GM12878 (cell line): ENCODE data around the gene UBA7. TPM values are rescaled to one million over a fixed set of nuclear protein-coding genes. Genes with fewer than 3 reads are reported as not detected.

Experiments
- ATAC-seq: fragments of 200-7000 bp; cut with Tn5 transposase; 3 replicates; pipeline ENCODE4 v1.9.1; 2020; ENCODE audit warnings: mild to moderate bottlenecking, moderate library complexity
- BruUV-seq: library from RNA; stranded (reverse); fragments of 400-500 nt; replicated peaks from 2 replicates; lab custom pipeline; 2021; lab: Mats Ljungman, UMichigan
- CTCF ChIA-PET: fragments of 300-600 bp; sonication (Branson Sonifier 250); formaldehyde crosslinking; extraction: SDS; loops from one replicate; lab custom pipeline; 2021; ENCODE audit warnings: inconsistent platforms; lab: Yijun Ruan, JAX
- POLR2A ChIA-PET: fragments of 350-600 bp; formaldehyde crosslinking; extraction: SDS; loops from one replicate; lab custom pipeline; 2021; ENCODE audit warnings: inconsistent platforms; lab: Charles Lee
- RAD21 ChIA-PET: fragments of 300-600 bp; sonication (Branson Sonifier 250); formaldehyde crosslinking; loops from one replicate; lab custom pipeline; 2023; ENCODE audit warnings: antibody characterized with exemption; ENCODE audit not compliant: unreplicated experiment; lab: Charles Lee
- SMC1A ChIA-PET: fragments of 300-600 bp; sonication (Branson Sonifier 250); formaldehyde crosslinking; loops from one replicate; lab custom pipeline; 2023; ENCODE audit not compliant: unreplicated experiment, uncharacterized antibody; lab: Charles Lee
- DNase-seq: peaks from one replicate; pipeline ENCODE4 v3.0.0-alpha.2; 2011; ENCODE audit warnings: low read depth, low spot score
- FAIRE-seq: peaks from 3 replicates; lab custom pipeline; 2011; peaks lifted over from hg19 to GRCh38; lab: Jason Lieb, UNC
- H2AFZ ChIP-seq: 2 replicates; pipeline ENCODE4 v1.6.0; 2011; ENCODE audit warnings: low read depth, low read length, control low read depth; ENCODE audit not compliant: control insufficient read depth
- H3K27ac ChIP-seq: 2 replicates; pipeline ENCODE4 v1.5.1; 2011; ENCODE audit warnings: control low read depth; ENCODE audit not compliant: control insufficient read depth, insufficient read depth
- H3K27me3 ChIP-seq, 2 experiments: replicated peaks in 1 of 2; 2 replicates each; pipeline versions ENCODE4 v1.6.0 to v1.6.1; 2011; ENCODE audit warnings: low read length in 1 of 2; ENCODE audit not compliant: control insufficient read depth in 2 of 2, insufficient read depth in 2 of 2
- H3K36me3 ChIP-seq, 2 experiments: 2 replicates each; pipeline ENCODE4 v1.5.1; 2011; ENCODE audit warnings: low read length in 1 of 2; ENCODE audit not compliant: control insufficient read depth in 2 of 2, insufficient read depth in 2 of 2
- H3K4me1 ChIP-seq: 2 replicates; pipeline ENCODE4 v1.6.1; 2011; ENCODE audit warnings: mild to moderate bottlenecking, low read length, moderate library complexity, mixed read lengths; ENCODE audit not compliant: control insufficient read depth, insufficient read depth
- H3K4me2 ChIP-seq: 2 replicates; pipeline ENCODE4 v1.6.0; 2011; ENCODE audit warnings: control low read depth; ENCODE audit not compliant: control insufficient read depth, insufficient read depth
- H3K4me3 ChIP-seq: fragments of 200-600 bp; sonication (generic); 2 replicates; pipeline ENCODE4 v1.5.1; 2016
- H3K79me2 ChIP-seq: 2 replicates; pipeline ENCODE4 v1.6.0; 2011; ENCODE audit warnings: low read length; ENCODE audit not compliant: control insufficient read depth, insufficient read depth
- H3K9ac ChIP-seq: 2 replicates; pipeline ENCODE4 v1.8.0; 2011; ENCODE audit warnings: low read length, control low read depth, mixed read lengths; ENCODE audit not compliant: control insufficient read depth, insufficient read depth
- H3K9me3 ChIP-seq: replicated peaks from 3 replicates; pipeline ENCODE4 v1.5.1; 2011; ENCODE audit warnings: mild to moderate bottlenecking, low read length; ENCODE audit not compliant: control insufficient read depth, insufficient read depth
- H4K20me1 ChIP-seq: 2 replicates; pipeline ENCODE4 v1.6.0; 2011; ENCODE audit not compliant: control insufficient read depth, insufficient read depth
- CTCF ChIP-seq, 3 experiments: IDR thresholded peaks in 2 of 3; conservative IDR thresholded peaks in 1 of 3; 2 replicates each; pipeline ENCODE4 v1.5.1; 2011; ENCODE audit warnings: low read depth in 3 of 3, low read length in 3 of 3, mild to moderate bottlenecking in 3 of 3, control low read depth in 2 of 3, moderate library complexity in 2 of 3, inconsistent platforms in 1 of 3, mixed read lengths in 1 of 3; ENCODE audit not compliant: control insufficient read depth in 2 of 3, insufficient read depth in 1 of 3; ENCODE audit errors: extremely low read depth in 1 of 3
- HCFC1 ChIP-seq: fragments of 150-350 bp; IDR thresholded peaks from 2 replicates; pipeline ENCODE4 v1.6.1; 2014; ENCODE audit warnings: low read length
- MXI1 ChIP-seq: fragments of 150-350 bp; IDR thresholded peaks from 2 replicates; pipeline ENCODE4 v1.6.1; 2011; ENCODE audit warnings: low read depth, mild to moderate bottlenecking, inconsistent platforms, low read length, improper control_type of control experiment
- NBN ChIP-seq: fragments of 450-650 bp; IDR thresholded peaks from 2 replicates; pipeline ENCODE4 v1.6.1; 2016
- PKNOX1 ChIP-seq: fragments of 450-650 bp; IDR thresholded peaks from 2 replicates; pipeline ENCODE4 v1.6.1; 2016; ENCODE audit warnings: mild to moderate bottlenecking
- POU2F2 ChIP-seq: IDR thresholded peaks from 3 replicates; pipeline ENCODE4 v1.6.1; 2011; ENCODE audit warnings: low read depth, mild to moderate bottlenecking, low read length, borderline replicate concordance
- RAD21 ChIP-seq: IDR thresholded peaks from 2 replicates; pipeline ENCODE4 v1.6.1; 2011; ENCODE audit warnings: mild to moderate bottlenecking, low read depth, low read length, moderate library complexity; ENCODE audit not compliant: insufficient read depth
- SMC3 ChIP-seq: IDR thresholded peaks from 2 replicates; pipeline ENCODE4 v1.6.1; 2011; ENCODE audit warnings: low read length, improper control_type of control experiment, borderline replicate concordance
- STAT3 ChIP-seq: IDR thresholded peaks from 2 replicates; pipeline ENCODE4 v1.6.1; 2011; ENCODE audit warnings: low read depth, low read length, improper control_type of control experiment
- YY1 ChIP-seq: IDR thresholded peaks from 2 replicates; pipeline ENCODE4 v1.6.1; 2011; ENCODE audit warnings: low read depth, mild to moderate bottlenecking, low read length
- WGBS: methylation state at CpG from one replicate; pipeline ENCODE4 v1.1.6; 2016; ENCODE audit warnings: low lambda C conversion rate; ENCODE audit not compliant: insufficient replicate concordance, insufficient coverage; ENCODE audit errors: missing lambda C conversion rate; 5-methylcytosine and 5-hydroxymethylcytosine counted together
- in situ Hi-C: fragments of 300-500 bp; cut with MboI; formaldehyde crosslinking; loops from 9 replicates; pipeline ENCODE4 v1.14.3; 2018; ENCODE audit warnings: mixed read lengths
- intact Hi-C: fragments of 100-400 bp; cut with micrococcal nuclease; formaldehyde crosslinking; loops from one replicate; pipeline ENCODE4 v1.14.2; 2022; ENCODE audit not compliant: unreplicated experiment
- polyA plus RNA-seq, 11 experiments: library from polyadenylated mRNA; depleted of rRNA in 4 of 11; unstranded in 6 of 11; stranded (reverse) in 5 of 11; fragments of >200 nt; fragmentation: Nextera tagmentation in 4 of 11; fragmentation: Illumina TruSeq in 1 of 11; extraction: Ambion mirVana in 4 of 11; extraction: Trizol in 1 of 11; gene quantifications; 1 replicate in 1 of 11; 2 replicates in 10 of 11; pipeline versions ENCODE4 v1.2.1 to v1.2.3, GENCODE V29; 2011 to 2016; ENCODE audit warnings: inconsistent platforms in 2 of 11, missing spikeins in 2 of 11, low read depth in 1 of 11
- total RNA-seq, 4 experiments: library from RNA; depleted of rRNA in 3 of 4; stranded (reverse); fragments of >200 nt in 3 of 4; fragmentation: Illumina TruSeq in 1 of 4; extraction: Trizol in 1 of 4; gene quantifications; 2 replicates each; pipeline versions ENCODE4 v1.2.1 to v1.2.3, GENCODE V29; 2013 to 2021

UBA7 gene
- total and polyA plus RNA-seq, 10 of the 15 experiments (the other 5 are each of a cell fraction or from before 2014, with no cell fraction given) = 11.8 to 116 (median 46.7) TPM

GRCh38 chr3:49839193-49839809 lies 25.5 kb upstream of the UBA7 start:
- Histone ChIP-seq H3K27me3 (no peaks in the 10 kb centered on the region), H3K36me3 (peaks cover 14 to 18% of the 10 kb centered on the region in 2 experiments), H3K9me3 (no peaks in the 10 kb centered on the region), H3K79me2 (no peaks in the 10 kb centered on the region), H3K4me3 (no peak overlapping the region), H4K20me1 (no peaks in the 10 kb centered on the region), H3K9ac (no peak overlapping the region), H2AFZ (no peak overlapping the region; the same call in 1 of the 2 replicates), H3K4me1 (no peaks in the 10 kb centered on the region), H3K27ac (no peak overlapping the region), H3K4me2 (no peak overlapping the region)
- intact Hi-C loops = loop anchor here (1.0 to 5.0 kb wide), 3 partner anchors 37 to 136 kb away; partner anchors contain the start of gene GMPPB
- no TSS peak for BruUV-seq
- CTCF ChIA-PET = interaction anchor here (0.6 to 14.1 kb wide), 39 partner anchors 9 to 498 kb away, joined by 3 to 327 read pairs (median 5); partner anchors contain the start of genes AMIGO3, CDHR4, GMPPB and INKA1
- 49% methylated on average over 6 of the region's 6 CpGs for WGBS
- peak; percentile 89 for FAIRE-seq
- TF ChIP-seq SMC3 (peak; percentile 99), RAD21 (peak; percentile 96), CTCF (IDR thresholded peaks at IDR 0.05 in 2 of 3, conservative IDR thresholded peaks at IDR 0.05 in 1 of 3; ENCODE audit: control insufficient read depth in 2 of 3, extremely low read depth in 1 of 3, insufficient read depth in 1 of 3, low read depth in 3 of 3, low read length in 3 of 3) (peak; percentile 84 to 96 (median 89)), YY1 (peak; percentile 92), POU2F2 (0 out of 3 replicates have a peak, but pooled peaks have one; percentile 23), HCFC1 (no peak), STAT3 (no peak), PKNOX1 (no peak), MXI1 (no peak), NBN (0 out of 2 replicates have a peak, but pooled peaks have one; percentile 32)
- RAD21 ChIA-PET = interaction anchor here (0.6 to 7.0 kb wide), 19 partner anchors 13 to 404 kb away, joined by 3 to 182 read pairs (median 4); partner anchors contain the start of genes CDHR4, INKA1, IP6K1 and MON1A
- POLR2A ChIA-PET = interaction anchor here (0.6 to 2.4 kb wide), 9 partner anchors 13 to 93 kb away, joined by 3 to 21 read pairs (median 4); partner anchors contain the start of gene INKA1
- in situ Hi-C loops = no loop called here
- DNase-seq = peak; percentile 23
- SMC1A ChIA-PET = interaction anchor here (0.8 to 7.5 kb wide), 15 partner anchors 12 to 300 kb away, joined by 3 to 146 read pairs (median 4); partner anchors contain the start of genes CDHR4, INKA1, TRAIP and UBA7
- ATAC-seq = peak; percentile 99
